Femur (tissue), 1 donor: ENCODE results near the gene LRIG1.
A peak's percentile ranks its signal among the peaks of the same experiment; 100 is the strongest.

ENCODE experiments used
- DNase-seq: peaks from one replicate; pipeline ENCODE4 v3.0.0-alpha.2; 2017

Gene LRIG1

DNA sequence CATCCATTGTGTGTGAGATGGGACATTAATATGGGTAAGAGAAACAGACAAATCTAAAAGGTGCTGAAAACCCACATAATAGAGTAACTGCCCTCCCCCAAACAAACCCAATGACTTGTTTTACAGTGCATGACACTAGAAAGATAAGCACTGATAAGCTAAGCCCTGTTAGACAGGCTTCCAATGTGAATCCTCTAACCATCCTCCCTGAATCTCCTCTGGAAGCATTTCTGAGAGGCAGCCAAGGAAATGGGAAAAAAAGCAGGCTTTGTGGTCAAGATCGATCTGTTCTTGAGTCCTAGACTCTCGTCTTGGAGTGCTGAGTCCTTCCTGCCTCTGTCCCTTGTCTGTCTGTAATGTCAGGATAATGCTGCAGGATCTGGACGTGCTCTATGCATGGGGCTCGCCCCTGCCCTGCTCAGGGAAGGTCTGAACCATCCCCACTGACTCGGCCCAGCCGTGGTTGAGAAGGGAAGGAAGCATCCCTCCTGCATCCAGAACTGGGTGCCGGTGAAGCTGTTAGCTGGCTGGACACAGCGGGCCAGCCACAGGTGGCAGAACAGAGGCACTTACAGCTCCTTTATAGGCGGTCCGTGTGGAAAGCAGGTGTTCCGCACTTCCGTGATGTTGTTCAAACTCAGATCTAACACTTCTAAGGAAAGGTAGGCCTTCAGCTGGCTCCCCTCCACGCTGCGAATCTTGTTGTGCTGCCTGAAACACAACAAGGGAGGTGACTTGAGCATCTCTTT, 84.1 kb downstream of the LRIG1 start:
- no peak for DNase-seq

- no peak for DNase-seq
Observed at GRCh38 chr3:66415867-66416428, 84.9 kb downstream of the LRIG1 start.

- no peak for DNase-seq
Observed at GRCh38 chr3:66414846-66415245, 86.0 kb downstream of the LRIG1 start.

DNA sequence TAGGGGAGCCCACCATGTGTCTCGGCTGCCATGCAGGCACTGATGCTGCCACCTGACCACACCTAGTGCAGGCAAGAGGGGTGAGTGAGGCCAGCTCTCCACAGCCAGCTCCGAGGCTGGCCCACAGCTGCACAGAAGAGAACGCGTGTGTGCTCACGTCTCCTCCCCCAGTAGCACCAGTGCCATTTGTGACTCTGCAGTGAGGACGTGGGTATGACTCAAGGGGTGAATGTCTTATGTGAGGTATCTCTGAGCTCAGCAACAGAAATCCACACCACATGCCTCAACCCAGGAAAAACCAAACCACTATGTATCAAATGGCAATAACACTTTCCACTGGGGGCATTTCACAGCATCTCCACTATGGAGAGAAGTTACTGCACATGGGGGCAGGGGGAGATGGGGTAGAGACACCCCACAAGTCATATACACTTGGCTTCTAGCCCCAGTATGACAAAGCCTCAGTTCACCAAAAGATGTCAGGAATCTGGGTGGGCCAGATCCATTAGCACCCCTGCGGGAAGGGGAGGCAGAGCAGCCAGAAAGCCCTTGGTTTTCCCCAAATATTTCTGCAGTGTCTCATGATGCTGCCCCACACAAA, 87.6 kb downstream of the LRIG1 start:
- no peak for DNase-seq

- DNase-seq: no peak
Observed at GRCh38 chr3:66411961-66412887, 88.6 kb downstream of the LRIG1 start.

- no peak for DNase-seq
Observed at GRCh38 chr3:66411474-66411873, 89.3 kb downstream of the LRIG1 start.

- DNase-seq: no peak
Observed at GRCh38 chr3:66410976-66411375, 89.8 kb downstream of the LRIG1 start.

GRCh38 chr3:66409771-66410754, 90.8 kb downstream of the LRIG1 start:
- DNase-seq: no peak

GRCh38 chr3:66407611-66408218, 93.1 kb downstream of the LRIG1 start:
- peak; percentile 77 for DNase-seq

DNA sequence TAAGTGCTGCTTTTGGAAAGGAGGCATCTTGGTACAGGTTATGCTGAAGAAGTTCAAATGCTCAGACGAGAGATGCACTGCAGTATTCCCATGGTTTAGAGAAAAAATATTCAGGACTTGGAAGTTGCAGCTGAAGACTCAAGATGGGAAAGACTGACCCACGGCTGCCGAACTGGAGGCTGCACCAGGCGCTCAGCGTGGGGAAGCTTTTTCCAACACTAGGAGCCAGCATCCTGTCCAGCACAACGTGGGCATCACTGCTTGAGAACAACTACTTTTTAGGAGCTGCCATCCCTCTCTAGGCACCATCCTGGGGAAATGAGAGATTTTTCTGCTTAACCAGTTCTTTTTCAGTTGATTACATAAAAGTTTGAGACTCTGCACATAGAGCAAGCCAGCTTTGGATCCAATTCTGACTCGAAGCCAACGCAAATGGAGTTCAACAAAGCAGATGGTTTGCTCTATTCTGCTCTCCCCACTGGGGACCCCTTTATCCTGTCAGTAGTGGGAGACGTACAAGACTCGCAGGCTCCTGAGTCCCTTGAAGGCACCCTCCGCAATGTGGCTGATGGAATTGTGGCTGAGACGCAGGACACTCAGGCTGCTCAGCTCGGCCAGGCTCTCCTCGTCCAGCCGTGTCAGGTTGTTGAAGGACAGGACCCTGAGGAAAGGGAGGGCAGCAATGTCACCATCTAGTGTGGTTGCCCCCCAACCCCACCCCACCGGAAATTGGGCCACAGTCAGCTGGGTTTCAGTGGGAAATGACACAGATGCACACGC, 93.8 kb downstream of the LRIG1 start:
- no peak for DNase-seq

- DNase-seq: no peak
Observed at GRCh38 chr3:66406163-66406562, 94.7 kb downstream of the LRIG1 start.

GRCh38 chr3:66405701-66406091, 95.1 kb downstream of the LRIG1 start:
- no peak for DNase-seq

DNA sequence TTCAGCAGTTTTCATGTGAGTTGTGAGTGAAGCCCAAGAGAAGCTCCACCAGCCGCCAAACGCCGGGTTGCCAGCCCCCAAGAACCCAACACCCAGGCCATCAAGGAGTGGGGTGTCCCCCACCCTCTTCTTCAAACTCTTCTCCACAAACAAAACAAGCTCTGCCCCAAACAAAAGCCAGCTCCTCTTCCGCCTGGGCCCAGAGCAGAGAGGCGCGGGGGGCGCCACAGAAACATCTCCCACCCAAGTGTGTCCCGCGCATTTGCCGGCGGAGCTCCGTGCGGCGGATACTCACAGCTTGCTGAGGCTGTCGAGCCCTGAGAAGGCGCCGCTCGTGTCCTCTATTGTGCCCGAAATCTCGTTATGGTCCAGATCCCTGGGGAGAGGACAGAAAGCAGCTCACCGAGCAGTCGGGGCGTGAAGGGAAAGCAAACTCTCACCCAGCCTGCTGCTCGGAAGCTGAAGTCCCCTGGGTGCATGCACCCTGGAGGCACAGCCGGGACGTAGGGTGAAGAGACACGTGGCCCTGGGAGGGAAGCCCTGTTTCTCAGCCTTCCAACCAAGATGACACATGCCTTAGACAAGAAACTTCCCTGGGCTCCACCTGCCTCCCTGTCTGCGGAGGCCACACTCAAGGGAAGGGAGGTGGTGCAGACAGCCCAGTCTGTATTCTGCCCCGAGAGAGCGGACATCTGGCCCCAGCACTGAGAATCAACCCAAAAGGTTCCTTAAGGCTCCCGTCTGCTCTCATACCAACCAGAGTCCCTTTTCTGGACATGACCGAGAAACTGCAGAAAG, 95.7 kb downstream of the LRIG1 start:
- no peak for DNase-seq

- no peak for DNase-seq
Observed at GRCh38 chr3:66404197-66404596, 96.6 kb downstream of the LRIG1 start.

DNA sequence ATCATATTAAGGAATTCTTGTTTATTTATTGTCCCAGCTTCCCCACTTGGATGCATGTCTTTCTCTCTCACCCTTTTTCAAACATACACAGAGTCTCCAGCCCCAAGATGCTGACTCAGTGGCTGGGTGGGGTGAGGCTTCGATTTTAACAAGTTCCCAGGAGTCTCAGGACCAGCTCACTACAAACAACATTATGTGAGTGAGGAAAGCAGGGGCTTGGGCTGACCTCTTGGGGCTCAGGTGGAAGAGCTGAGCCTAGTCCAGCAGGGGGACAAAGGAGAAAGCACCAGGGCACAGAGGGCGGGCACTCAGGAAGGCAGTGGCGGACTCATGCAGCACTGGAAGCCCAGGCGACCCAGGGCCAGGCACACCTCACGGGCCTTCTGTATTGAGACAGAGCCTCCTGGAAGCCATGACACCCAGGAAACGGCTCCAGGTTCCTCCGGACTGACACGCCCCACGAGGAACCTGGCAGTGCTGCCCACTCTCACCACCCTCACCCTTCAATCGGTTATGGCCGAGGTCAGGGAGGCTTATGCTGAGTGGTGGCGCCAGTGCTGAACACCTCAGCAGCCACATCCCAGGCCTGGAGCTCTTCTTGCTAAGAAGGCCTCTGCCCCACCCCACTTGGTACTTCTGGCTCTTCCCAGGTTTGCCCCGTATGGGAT, 97.4 kb downstream of the LRIG1 start:
- no peak for DNase-seq

DNA sequence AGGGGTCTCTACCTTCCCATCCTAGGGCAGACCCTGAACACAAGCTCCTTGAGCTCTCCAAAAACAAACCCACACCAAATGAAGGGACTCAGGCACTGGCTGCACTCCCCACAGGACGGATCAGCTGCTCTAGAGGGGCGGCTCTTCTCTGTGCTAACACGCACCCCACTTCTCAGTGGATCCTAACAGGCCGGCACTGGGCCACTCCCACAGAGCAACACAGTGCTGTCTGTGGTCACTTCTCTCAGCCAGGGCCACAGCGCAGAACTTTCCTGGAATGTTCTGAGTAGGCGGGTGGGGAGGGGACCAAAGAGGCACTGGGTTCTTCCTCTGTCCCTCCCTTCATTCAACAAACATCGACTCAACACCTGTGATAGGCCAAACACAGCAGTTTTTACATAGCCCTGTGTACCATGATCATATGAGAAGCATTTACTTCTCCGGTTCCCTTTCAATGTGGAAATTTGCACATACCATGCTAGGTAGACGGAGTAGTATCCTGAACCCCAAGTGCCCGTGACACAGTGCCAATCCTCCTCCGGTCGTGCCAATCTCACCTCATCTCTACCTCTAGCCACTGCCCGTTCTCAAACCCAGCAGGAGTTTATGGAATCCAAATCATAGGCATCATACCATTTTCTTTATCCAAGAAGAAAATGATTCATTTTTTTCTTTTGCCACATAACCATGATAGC, 98.1 kb downstream of the LRIG1 start:
- no peak for DNase-seq

DNA sequence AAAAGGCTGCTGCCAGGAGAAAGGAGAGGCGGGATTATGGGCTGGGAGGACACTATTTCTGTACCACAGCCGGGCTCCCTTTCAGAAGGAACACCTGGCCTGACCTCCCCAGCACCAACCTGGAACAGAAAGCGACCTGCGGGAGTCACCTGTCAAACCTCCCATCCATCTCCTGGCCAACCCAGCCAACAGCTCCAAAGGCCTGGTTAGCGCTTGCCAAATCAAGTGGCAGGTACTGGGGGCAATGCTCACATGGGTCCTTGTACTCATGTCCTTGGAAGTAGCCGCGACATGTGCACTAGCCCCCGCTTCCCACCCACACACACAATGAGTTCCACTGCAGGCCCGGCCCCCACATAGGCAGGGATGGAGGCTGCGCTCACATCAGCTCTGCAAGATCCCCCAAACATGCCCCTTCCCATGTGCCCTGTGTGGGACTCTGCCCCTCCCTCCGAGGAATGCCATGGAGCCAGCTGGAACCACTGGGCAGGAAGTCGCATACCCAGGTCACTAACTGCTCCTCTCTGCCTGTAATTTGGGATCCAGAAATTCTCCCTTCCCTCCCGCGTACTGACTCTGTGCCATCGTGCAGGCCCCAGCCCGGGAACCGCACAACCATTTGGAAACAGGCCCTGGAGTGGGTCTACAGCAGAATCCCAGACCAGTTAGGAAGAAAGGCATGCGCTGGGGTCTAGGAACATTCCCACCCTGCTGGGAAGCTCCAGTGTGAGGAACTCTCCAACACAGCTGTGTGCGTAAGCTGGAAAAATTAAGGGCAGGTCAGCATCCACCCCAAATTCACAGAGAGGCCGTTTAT, 98.9 kb downstream of the LRIG1 start:
- DNase-seq: peak; percentile 34

- no peak for DNase-seq
Observed at GRCh38 chr3:66401157-66401550, 99.7 kb downstream of the LRIG1 start.
